ENCODE data around the gene THBS3.
A peak's percentile ranks its signal among the peaks of the same experiment; 100 is the strongest.
"Not testable (repeated sequence)": the region's sequence is repeated elsewhere in the genome, so short reads cannot be mapped to it uniquely, and the experiment has no call there.

The THBS3 gene

DNA sequence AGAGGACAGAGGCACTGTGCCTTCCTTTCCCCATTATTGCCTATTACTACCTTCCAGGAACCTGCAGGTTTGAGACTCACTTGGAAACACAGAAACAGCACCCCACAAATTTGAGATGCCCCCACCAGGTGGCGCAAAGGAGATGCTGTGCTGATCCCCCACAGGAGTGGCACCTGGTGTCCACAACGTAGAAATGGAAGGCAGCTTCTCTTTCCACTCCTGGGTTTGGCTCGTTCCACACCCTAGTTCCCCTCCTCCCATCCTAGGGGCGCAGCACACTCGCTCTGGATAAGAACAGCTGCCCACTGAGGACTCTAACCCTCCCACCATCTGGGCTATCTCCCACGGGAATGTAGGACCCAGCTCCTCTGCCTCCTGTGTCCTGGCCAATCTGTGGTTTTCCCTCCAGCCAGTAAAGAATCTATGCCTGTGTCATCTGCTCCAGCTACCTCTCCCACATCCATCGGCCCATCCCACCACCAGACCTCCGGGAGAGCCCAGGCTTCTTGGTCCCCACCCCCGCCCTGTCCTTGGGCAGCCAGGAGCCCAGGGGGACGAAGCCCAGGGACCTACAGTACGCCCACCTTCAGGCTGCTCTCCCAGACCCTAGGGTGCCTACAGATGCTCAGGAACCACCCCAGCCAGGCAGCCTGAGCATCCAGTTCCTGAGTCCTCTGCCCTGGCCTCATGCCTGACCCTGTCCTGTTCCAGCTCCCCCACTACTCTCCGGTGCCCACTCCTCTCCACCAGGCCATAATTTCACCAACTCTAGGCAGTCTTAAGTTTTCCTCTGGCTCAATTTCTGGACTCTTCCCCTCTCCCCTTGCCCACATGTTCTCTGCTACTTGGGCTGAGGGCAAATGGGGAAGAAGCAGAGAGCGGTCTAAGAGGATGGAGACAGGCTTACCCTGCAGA, 549 bp downstream of the THBS3 start:
- no peak for FAIRE-seq

DNA sequence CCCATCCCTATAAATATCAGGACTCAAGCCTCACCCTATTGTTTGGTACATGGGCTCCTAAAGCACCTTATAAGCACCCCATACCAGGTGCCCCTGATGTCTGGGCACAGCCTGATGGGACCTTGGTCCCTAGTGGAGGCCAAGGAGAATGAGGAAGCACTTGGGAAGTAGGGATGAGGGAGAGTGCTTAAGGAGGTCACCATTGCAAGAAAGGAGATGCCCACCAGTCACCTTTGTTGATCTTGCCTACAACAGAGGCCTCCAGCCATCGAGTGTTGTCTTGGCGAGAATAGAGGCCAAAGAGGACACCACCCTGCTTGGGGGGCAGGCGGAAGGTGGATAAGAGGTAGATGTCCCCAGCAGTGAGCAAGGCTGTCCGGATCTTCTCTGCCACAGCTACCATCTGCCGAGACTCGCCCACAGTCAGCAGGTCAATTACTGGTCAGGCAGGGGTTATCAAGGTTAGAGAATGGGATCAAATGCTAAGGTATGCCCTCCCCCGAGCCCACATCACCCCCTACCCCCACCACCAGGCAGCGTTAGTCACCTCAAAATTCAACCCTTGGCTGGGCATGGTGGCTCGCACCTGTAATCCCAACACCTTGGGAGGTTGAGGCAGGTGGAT, 1.6 kb downstream of the THBS3 start:
- no peak for FAIRE-seq

DNA sequence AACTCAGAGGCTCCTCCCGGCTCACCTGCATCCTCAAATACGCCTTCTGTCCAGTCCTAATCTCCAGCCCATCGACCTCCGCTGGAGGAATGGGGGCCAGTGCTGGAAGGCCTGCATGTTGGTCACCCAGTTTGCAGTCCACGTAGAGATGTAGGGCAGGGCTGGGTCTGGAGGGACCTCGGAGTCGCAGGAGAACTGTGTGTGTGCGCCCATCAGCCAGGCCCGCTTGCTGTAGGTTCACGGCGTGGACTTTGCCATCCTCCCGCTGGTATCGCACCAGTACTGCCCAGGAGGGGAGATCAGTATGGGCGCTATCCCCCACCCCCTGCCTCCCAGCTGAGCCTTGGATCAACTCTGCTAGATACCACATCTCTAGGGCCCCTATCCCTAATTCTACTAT, 2.7 kb downstream of the THBS3 start:
- FAIRE-seq: no peak

DNA sequence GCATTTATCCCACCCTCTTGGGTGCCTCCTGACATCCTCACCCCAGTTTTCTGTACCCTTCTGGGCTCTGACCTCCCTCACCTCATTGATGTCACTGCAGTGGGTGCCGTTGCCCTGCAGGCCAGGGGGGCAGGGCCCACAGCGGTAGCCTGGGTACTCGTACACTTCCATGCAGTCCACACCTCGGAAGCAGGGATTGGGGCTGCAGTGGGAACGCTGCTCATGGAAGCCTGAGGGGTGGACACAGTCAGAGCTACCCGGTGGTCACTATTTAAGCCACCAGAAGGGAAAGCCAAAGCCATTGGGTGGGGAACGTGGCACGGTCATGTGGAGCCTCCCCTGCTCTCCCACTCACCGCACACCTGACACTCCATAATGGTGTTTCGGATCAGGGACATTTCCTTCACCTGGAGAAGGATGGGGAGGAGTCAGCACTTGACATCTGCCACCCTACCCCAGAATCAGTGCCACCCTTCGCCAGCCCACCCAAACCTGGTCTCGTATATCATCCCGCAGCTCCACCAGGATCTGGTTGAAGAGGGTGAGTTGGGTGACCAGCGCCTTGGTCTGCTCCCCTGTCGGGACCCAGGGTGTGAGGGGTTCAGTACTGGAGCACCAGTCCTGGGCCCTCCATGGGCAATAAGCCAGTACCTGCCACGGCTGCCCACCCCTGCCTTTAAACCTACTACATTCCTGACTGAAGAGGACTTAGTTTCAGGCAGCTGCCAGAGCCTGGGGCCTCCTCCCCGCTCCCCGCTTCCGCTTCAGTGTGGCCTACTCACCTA, 4.8 kb downstream of the THBS3 start:
- FAIRE-seq: no peak

DNA sequence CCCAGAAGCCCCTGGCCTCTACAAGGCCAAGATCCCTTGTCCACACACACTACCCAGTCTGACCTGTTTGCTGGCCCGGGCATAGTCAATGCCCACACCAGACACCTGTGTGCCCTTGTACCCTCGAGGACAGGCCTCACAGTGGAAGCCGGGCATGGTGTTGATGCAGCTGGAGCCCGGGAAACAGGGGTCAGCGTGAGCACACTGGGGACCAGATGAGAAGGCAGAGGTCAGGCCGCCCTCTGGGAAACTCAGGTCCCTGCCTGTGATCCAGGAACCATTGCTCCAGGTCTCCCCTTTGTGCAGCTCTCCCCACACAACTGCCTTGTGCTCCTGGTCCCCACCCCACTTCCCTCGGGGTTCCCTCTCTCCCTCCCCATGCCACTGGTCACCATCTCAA, 5.5 kb downstream of the THBS3 start:
- no peak for FAIRE-seq

DNA sequence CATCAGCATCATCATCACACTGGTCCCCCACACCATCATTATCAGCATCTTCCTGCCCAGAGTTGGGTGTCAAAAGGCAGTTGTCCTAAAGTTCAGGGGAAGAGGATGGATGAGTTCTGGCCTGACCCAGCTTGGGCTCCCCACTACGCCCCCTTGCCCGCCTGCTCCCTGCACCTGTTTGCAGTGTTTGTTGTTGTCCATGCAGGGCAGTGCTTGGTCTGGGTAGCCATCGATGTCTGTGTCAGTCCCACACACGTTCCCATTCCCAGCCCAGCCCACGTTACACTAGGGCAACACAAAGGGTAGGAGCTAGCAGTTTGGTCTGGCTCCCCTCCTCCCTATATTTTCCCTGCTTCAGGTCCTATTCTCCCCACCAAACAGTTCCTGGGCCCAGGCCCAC, 6.8 kb downstream of the THBS3 start:
- no peak for FAIRE-seq

DNA sequence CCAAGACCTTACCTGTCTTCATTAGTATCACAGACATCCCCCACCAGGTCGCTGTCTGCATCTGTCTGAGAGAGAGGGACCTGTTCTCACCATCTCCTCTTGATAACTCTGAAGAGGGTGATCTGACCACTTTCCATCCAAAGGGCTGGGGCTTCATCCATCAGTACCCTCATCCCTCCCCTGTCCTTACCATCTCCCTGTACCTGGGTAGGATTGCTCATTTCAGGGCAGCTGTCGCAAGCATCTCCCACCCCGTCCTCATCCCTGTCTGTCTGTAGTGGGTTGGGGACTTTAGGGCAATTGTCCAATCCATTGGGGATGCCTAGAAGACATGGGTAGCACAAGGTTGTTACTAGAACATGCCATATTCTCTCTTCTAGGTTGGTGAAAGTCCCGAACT, 7.9 kb downstream of the THBS3 start:
- no peak for FAIRE-seq

DNA sequence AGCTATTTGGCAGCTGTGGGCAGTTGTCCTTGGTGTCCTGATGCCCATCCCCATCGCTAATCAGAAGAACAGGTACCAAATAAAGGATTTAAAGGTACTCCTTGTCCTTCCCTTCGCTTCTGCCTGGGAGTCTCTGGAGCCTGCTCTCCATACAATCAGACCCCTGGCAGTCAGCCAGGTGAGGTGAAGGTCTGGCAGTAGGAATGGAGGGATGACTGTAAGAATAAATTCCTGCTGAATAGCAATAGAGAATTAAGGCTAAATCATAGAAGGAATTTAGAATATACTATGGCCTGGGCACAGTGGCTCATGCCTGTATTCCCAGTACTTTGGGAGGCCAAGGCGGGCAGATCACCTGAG, 9.2 kb downstream of the THBS3 start:
- no peak for FAIRE-seq

DNA sequence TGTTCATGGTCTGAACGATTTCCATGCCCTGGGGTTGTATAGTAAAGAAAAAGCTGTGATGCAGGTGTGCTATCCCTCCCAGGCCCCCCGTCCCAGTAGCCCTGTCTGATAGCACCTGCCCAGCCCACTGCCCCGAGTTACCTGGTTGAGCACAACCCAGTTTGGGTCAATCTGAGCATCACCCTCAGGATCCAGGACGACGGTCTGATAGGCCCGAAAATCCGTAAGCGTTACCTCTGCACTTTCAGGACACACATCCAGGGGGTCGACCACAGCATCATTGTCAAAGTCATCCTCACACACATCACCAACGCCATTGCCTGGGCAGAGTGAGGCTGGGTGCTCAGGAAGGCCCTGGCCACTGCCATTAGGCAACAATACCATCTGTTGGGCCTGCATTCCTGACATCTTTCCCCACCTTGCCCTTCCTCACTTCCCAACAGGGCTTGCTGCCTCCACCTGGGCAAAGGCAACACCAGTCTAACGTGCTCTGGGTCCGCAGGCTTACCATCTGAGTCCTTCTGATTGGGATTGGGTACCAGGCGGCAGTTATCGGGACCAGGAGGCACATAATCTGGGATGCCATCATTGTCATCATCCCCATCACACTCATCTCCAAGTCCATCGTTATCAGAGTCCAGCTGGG, 9.7 kb downstream of the THBS3 start:
- no peak for FAIRE-seq

DNA sequence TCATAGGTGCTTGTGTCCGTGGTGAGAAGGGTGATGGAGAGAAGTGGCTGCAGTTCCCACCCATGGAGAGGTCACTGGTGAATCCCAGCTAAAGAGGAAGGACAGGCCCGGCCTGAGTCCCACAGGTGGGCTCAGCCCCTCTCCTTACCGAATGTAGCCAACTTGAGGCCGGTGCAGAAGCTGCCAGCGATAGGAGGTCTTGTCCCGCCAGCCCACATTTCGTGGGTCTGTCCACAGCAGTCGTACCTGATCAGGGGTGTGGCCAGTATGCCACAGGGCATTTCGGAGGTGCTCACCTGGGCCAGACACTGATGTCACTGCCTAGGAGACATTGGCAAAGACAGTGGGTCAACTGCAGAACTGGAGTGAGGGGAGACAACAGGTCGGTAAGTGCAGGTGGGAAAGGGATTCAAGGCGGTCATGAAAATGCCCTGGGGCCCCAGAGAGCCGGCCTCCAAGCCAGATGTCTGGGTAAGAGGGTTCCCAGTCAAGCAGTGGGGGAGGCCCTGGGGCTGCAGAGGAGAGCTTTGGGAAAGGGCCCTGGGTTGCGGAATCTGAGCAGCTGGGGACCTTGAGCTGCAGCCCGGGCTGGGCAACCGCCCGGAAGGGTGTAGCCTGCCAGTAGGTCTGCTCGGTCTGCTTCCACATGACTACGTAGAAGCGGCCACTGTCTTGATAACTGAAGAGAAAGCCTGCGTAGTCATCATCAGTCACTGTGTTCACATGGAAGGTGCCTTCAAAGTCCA, 10.6 kb downstream of the THBS3 start:
- no peak for FAIRE-seq

DNA sequence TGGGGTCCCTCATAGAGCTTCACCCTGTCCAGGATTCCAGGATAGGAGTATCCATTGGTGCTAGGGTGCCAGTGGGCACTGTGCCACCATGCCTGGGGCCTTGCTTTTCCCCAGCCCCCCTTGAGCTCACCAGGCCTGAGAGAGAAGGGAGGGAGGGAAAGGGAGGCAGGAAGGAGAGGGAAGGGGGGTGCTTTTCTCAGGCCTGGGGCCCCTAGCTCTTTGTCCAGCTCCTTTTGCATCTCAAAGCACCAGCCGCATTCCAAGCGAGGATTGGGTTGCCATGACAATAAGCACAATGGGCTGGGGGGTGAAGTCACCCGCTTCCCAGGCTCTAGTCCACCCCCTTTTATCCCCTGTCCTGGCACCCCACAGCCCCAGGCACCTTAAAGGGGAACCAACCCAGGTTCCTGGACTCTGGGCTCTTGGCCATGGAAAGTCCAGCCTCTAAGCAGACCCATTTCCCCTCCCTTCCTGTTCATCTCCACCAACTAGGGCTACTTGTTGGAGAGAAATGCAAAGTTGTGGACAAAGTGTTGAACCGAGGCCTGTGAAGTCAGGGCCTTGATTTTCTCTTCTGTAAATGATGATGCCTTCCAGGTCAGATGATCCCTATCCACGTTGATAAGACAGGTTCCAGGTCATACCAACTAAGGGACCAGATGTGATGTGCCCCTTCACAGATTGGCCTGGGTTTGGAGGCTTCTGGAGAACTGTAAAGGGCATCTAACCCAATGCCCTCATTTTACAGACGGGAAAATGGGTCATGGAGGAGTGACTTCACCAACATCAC, 11.4 kb downstream of the THBS3 start:
- FAIRE-seq: no peak

DNA sequence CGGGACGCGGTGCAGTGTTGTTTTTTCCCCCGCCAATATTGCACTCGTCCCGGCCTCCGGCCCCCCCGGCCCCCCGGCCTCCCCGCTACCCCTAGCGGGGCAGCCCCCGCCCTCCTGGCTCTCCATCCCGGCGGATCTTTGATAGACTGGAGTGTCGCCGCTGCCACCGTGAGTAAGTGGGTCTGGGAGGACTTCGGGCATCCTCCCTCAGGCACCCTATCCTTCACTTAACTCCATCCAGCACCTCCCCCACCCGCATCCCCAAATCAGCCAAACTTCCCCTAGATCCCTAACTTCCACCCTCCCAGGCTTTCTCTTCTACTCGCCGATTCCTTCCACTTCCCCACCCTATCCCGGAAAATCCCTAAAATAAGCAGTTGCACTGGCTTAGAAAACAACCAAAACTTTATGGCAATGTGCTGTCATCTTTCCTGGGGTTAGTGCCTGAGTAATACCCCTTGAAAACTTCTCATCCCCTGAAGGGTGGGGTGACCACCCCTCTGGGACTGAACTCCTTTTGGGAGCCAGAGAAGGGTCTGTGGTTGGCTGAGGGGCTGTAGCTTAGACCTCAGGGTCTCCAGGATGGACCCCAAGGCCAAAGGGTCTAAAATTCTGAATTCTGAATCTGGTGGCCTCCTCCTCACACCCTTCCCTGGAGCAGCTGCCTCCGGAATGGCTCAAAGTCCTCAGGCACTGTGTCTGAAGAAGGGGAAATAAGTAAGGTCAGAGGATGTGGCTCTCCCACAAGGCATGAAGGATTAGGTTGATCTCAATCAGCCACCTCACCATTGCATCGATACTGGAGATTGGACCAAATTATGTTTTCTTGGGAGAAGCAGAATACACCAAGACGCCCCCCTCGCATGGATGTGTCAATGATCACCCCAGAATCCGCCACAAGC, 12.2 kb downstream of the THBS3 start:
- FAIRE-seq: no peak

DNA sequence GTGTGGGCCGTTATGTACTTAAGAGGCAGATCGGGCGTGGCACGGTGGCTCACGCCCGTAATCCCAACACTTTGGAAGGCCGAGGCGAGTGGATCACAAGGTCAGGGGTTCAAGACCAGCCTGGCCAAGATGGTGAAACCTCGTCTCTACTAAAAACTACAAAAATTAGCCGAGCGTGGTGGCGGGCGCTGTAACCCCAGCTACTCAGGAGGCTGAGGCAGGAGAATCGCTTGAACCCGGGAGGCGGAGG, 13.8 kb downstream of the THBS3 start:
- not testable (repeated sequence) for FAIRE-seq

DNA sequence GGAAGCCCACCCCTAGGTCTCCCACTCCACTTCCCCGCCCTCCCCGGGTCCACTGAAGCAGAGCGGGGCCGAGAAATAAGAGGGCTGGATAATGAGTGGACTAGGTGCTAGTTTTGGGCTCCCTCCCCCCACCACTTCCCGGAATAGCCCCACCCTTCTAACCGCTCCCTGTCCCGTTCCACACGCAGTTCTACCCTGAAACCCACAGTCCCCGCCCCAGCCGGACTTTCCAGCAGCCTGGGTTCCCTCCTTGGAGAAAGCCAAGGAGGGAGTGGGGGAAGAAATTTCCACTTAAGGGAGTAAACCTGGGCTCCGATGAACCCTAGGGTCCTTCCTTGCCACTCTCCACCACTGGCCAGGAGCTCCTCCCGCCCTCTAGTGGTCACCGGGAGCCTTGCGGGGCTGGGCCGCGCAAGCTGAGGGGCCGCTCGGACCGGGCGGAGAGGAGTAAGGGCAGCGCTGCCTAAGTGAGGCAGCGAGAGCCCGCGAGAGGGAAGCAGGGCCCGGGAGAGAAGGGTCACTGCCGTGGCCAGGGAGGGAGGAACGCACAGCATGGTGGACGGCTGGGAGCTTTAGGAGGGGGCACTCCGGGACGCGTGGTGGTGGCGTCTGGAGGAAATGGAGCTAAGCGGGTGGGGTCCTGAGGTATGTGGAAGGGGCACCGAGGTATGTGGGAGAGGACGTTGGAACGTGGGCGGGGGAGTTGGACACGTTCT, 14.3 kb downstream of the THBS3 start:
- peak; percentile 46 for FAIRE-seq

DNA sequence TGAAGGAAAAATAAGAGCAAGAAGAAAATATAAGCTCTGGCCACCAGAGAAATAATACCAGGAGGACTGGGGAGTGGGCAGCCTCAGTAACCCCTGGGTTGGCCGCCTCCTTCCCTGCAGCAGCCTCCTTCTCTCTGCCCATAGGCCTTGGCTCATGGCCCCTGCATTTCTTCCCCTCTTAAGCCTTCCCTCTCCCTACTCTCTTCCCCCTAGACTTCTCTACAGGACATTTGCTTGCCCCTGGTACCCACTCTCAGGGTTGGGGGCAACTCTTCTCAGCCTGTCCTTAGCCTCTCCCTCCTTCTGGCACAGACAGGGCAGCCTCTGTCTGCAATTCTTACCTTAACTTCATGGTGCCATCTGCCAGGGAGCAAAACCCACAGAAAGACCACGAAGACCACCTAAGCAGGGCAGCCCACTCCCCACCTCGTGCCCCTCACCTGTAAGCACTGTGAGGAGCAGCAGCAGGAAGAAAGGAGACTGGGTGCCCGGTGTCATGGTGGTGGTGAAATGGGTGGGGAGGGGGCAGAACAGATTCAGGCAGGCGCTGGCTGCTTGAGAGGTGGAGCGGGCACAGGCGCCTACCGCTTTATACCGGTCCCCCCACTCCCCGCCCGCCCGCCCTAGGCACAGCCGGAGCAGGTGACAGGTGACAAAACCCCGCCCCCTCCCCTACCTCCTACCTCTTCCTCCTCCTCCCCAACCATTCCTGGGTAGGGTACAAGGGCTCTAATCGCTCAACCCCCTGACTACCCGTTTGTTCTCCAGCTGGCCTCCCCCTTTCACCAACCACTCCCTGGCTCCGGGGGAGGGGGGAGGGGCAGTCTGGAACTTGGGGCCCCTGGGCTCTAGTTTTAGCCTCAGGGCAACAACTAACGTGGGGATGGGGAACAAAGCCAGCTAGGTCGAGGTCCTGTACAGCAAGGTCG, 15.1 kb downstream of the THBS3 start:
- no peak for FAIRE-seq

DNA sequence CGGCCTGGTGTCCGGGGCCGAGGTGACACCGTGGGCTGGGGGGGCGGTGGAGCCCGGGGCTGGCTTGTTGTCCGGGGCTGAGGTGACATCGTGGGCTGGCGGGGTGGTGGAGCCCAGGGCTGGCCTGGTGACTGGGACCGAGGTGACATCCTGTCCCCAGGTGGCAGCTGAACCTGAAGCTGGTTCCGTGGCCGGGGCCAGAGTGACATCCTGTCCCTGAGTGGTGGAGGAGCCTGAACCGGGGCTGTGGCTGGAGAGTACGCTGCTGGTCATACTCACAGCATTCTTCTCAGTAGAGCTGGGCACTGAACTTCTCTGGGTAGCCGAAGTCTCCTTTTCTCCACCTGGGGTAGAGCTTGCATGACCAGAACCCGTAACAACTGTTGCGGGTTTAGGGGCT, 15.8 kb downstream of the THBS3 start:
- FAIRE-seq: no peak

DNA sequence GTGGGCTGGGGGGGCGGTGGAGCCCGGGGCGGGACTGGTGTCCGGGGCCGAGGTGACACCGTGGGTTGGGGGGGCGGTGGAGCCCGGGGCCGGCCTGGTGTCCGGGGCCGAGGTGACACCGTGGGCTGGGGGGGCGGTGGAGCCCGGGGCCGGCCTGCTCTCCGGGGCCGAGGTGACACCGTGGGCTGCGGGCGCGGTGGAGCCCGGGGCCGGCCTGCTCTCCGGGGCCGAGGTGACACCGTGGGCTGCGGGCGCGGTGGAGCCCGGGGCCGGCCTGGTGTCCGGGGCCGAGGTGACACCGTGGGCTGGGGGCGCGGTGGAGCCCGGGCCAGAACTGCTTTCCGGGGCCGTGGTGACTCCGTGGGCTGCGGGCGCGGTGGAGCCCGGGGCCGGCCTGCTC, 17.8 kb downstream of the THBS3 start:
- not testable (repeated sequence) for FAIRE-seq

DNA sequence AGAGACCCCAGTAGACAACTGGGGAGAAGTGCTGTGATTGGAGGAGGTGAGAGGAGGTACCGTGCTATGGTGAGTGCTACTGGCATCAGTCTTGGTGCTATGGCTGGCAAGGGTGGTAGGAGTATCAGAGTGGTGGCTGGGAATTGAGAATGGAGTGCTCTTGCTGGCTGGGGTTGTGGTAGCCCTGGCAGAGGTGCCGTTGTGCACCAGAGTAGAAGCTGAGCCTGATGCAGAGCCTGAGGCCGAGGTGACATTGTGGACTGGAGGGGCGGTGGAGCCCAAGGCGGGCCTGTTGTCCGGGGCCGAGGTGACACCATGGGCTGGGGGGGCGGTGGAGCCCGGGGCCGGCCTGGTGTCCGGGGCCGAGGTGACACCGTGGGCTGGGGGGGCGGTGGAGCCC, 19.4 kb downstream of the THBS3 start:
- no peak for FAIRE-seq

DNA sequence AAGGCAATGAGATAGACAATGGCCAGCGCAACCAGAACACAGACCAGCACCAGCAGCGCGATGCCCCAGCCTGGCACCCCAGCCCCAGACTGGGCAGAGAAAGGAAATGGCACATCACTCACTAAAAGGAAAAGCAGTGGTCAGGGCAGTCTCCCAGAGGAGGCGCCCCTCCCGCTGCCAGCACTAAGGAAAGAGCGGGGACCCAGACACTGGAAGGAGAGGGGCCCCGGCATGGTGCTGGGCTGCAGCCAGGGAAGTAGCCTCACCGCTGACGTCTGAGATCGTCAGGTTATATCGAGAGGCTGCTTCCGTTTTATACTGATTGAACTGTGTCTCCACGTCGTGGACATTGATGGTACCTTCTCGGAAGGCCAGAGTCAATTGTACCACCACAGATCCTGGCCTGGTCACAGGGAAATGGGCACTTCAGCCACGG, 20.2 kb downstream of the THBS3 start:
- no peak for FAIRE-seq
